Measurements from ENCODE around the gene OR1K1. TPM values are rescaled to one million over a fixed set of nuclear protein-coding genes. Genes with fewer than 3 reads are reported as not detected.
A peak's percentile ranks its signal among the peaks of the same experiment; 100 is the strongest.
"Not testable (repeated sequence)": the region's sequence is repeated elsewhere in the genome, so short reads cannot be mapped to it uniquely, and the experiment has no call there.

Gene OR1K1
- total and polyA plus RNA-seq, 11 donors = not detected

GRCh38 chr9:122835313-122835731 lies 35.4 kb downstream of the OR1K1 start:
- H3K36me3 ChIP-seq = no peaks in the 10 kb centered on the region
- no peaks in the 10 kb centered on the region for H3K27me3 ChIP-seq
- WGBS, 4 donors = 37 to 55% (median 50%) methylated on average over 4 of the region's 4 CpGs
- ATAC-seq (peak in 2 of 4 donors; percentile 44 to 58), DNase-seq (no peak)
- H3K27ac ChIP-seq = no peak overlapping the region
- peaks cover 0 to 12% (median 0%) of the 10 kb centered on the region in 12 donors for H3K4me1 ChIP-seq
- intact Hi-C loops (cut with DNase I) = no loop called here
- H3K9me3 ChIP-seq = no peaks in the 10 kb centered on the region
- H3K4me3 ChIP-seq = no peak overlapping the region
- TF ChIP-seq, protein P1, sequence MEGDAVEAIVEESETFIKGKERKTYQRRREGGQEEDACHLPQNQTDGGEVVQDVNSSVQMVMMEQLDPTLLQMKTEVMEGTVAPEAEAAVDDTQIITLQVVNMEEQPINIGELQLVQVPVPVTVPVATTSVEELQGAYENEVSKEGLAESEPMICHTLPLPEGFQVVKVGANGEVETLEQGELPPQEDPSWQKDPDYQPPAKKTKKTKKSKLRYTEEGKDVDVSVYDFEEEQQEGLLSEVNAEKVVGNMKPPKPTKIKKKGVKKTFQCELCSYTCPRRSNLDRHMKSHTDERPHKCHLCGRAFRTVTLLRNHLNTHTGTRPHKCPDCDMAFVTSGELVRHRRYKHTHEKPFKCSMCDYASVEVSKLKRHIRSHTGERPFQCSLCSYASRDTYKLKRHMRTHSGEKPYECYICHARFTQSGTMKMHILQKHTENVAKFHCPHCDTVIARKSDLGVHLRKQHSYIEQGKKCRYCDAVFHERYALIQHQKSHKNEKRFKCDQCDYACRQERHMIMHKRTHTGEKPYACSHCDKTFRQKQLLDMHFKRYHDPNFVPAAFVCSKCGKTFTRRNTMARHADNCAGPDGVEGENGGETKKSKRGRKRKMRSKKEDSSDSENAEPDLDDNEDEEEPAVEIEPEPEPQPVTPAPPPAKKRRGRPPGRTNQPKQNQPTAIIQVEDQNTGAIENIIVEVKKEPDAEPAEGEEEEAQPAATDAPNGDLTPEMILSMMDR (IDR thresholded peaks at IDR 0.05) = peak in 1 of 12 donors; percentile 10
- no peak for TF ChIP-seq POLR2A (IDR thresholded peaks at IDR 0.05)

GRCh38 chr9:122837266-122837850 lies 37.4 kb downstream of the OR1K1 start:
- no peaks in the 10 kb centered on the region for H3K36me3 ChIP-seq
- no peak overlapping the region for H3K4me3 ChIP-seq
- 94 to 96% (median 95%) methylated on average over 13 to 14 of the region's 14 CpGs for WGBS, 4 donors
- H3K9me3 ChIP-seq = no peaks in the 10 kb centered on the region
- H3K27ac ChIP-seq = no peak overlapping the region
- no peak for ATAC-seq
- DNase-seq = no peak
- TF ChIP-seq, protein P1 (IDR thresholded peaks at IDR 0.05) = no peak
- no peak for TF ChIP-seq POLR2A (IDR thresholded peaks at IDR 0.05)
- intact Hi-C loops (cut with DNase I) = no loop called here
- peaks cover 0 to 12% (median 0%) of the 10 kb centered on the region in 12 donors for H3K4me1 ChIP-seq
- H3K27me3 ChIP-seq = no peaks in the 10 kb centered on the region

DNA sequence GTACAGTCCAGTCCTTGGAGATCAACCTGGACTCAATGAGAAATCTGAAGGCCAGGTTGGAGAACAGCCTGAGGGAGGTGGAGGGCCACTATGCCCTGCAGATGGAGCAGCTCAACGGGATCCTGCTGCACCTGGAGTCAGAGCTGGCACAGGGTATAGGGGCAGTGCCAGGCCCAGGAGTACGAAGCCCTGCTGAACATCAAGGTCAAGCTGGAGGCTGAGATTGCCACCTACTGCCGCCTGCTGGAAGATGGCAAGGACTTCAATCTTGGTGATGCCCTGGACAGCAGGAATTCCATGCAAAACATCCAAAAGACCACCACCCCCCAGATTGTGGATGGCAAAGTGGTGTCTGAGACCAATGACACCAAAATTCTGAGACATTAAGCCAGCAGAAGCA lies 38.5 kb downstream of the OR1K1 start:
- peaks cover 0 to 12% (median 0%) of the 10 kb centered on the region in 12 donors for H3K4me1 ChIP-seq
- intact Hi-C loops (cut with DNase I); ATAC-seq; H3K27ac ChIP-seq; H3K9me3 ChIP-seq; H3K4me3 ChIP-seq; H3K36me3 ChIP-seq; H3K27me3 ChIP-seq; DNase-seq: not testable (repeated sequence)
- WGBS, 4 donors = 80 to 100% (median 82%) methylated on average over 3 of the region's 3 CpGs

- H3K4me1 ChIP-seq = no peaks in the 10 kb centered on the region
- 72 to 82% (median 76%) methylated on average over 4 of the region's 4 CpGs for WGBS, 4 donors
These were observed 41.6 kb downstream of the OR1K1 start for GRCh38 chr9:122841501-122841900.

More at GRCh38 chr9:122841501-122841900, 41.6 kb downstream of the OR1K1 start:
- Histone ChIP-seq H3K27ac (no peak overlapping the region), H3K4me3 (no peak overlapping the region), H3K9me3 (no peaks in the 10 kb centered on the region), H3K36me3 (peaks cover 0 to 16% (median 9%) of the 10 kb centered on the region in 9 donors), H3K27me3 (no peaks in the 10 kb centered on the region)
- no peak for ATAC-seq
- intact Hi-C loops (cut with DNase I) = no loop called here
- DNase-seq = no peak
- TF ChIP-seq, protein P1 (IDR thresholded peaks at IDR 0.05) = no peak
- TF ChIP-seq POLR2A (IDR thresholded peaks at IDR 0.05) = no peak

Data from heart left ventricle (tissue), 16 donors.